IMR-90 (cell line): ENCODE results near the gene HNRNPL.

ENCODE experiments used
- CEBPB ChIP-seq: IDR thresholded peaks from 2 replicates; pipeline ENCODE4 v1.6.1; 2012; ENCODE audit warnings: low read depth, low read length, improper control_type of control experiment
- MAFK ChIP-seq: IDR thresholded peaks from 2 replicates; pipeline ENCODE4 v1.6.1; 2012; ENCODE audit warnings: low read depth, low read length, improper control_type of control experiment
- MXI1 ChIP-seq: IDR thresholded peaks from 2 replicates; pipeline ENCODE4 v1.6.1; 2012; ENCODE audit warnings: low read depth, mild to moderate bottlenecking, low read length, moderate library complexity, borderline replicate concordance
- POLR2A ChIP-seq: IDR thresholded peaks from 2 replicates; pipeline ENCODE4 v1.6.1; 2012; ENCODE audit warnings: mild to moderate bottlenecking, low read depth, low read length
- RAD21 ChIP-seq: IDR thresholded peaks from 2 replicates; pipeline ENCODE4 v1.6.1; 2012; ENCODE audit warnings: low read length, improper control_type of control experiment
- RCOR1 ChIP-seq: IDR thresholded peaks from 2 replicates; pipeline ENCODE4 v1.6.1; 2012; ENCODE audit warnings: mild to moderate bottlenecking, low read length, improper control_type of control experiment; ENCODE audit not compliant: insufficient replicate concordance
- RFX5 ChIP-seq: IDR thresholded peaks from 2 replicates; pipeline ENCODE4 v1.8.0; 2012; ENCODE audit warnings: low read depth, mild to moderate bottlenecking, low read length, moderate library complexity
- SMC3 ChIP-seq: fragments of 150-350 bp; IDR thresholded peaks from 2 replicates; pipeline ENCODE4 v1.6.1; 2016; ENCODE audit warnings: low read depth, mild to moderate bottlenecking, antibody characterized with exemption, low read length, moderate library complexity
- TF ChIP-seq, protein P1 (sequence below): conservative IDR thresholded peaks from 2 replicates; pipeline ENCODE4 v1.5.1; 2012; ENCODE audit warnings: mild to moderate bottlenecking, low read depth, low read length, improper control_type of control experiment

DNA sequence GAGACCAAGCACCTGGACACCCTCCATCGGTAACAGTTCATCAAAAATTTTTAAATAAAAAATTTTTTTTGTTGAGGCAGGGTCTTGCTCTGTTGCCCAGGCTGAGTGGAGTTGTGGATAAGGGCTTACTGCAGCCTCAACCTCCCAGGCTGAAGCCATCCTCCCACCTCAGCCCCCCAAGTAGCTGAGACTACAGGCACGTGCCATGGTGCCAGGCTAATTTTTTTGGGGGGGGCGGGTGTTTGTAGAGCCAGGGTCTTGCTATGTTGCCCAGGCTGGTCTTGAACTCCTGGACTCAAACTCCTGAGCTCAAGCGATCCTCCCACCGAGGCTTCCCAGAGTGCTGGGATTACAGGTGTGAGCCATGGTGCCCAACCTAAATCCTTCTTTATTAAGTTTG lies 56.1 kb downstream of the HNRNPL start:
- no peak for TF ChIP-seq POLR2A
- TF ChIP-seq, protein P1, sequence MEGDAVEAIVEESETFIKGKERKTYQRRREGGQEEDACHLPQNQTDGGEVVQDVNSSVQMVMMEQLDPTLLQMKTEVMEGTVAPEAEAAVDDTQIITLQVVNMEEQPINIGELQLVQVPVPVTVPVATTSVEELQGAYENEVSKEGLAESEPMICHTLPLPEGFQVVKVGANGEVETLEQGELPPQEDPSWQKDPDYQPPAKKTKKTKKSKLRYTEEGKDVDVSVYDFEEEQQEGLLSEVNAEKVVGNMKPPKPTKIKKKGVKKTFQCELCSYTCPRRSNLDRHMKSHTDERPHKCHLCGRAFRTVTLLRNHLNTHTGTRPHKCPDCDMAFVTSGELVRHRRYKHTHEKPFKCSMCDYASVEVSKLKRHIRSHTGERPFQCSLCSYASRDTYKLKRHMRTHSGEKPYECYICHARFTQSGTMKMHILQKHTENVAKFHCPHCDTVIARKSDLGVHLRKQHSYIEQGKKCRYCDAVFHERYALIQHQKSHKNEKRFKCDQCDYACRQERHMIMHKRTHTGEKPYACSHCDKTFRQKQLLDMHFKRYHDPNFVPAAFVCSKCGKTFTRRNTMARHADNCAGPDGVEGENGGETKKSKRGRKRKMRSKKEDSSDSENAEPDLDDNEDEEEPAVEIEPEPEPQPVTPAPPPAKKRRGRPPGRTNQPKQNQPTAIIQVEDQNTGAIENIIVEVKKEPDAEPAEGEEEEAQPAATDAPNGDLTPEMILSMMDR, result no peak
- TF ChIP-seq MAFK, result no peak
- TF ChIP-seq SMC3, result no peak
- TF ChIP-seq RCOR1, result no peak
- no peak for TF ChIP-seq RAD21
- no peak for TF ChIP-seq RFX5
- no peak for TF ChIP-seq CEBPB
- TF ChIP-seq MXI1, result no peak
